HG03565 (cell line): Measurements from ENCODE around the gene SH2D5.
"Not testable (repeated sequence)": the region's sequence is repeated elsewhere in the genome, so short reads cannot be mapped to it uniquely, and the experiment has no call there.

ENCODE experiments used
- ATAC-seq: cut with Tn5 transposase; IDR thresholded peaks from one replicate; pipeline ENCODE4 v1.9.1; 2021; ENCODE audit warnings: mild to moderate bottlenecking, moderate library complexity; ENCODE audit not compliant: unreplicated experiment

SH2D5 gene

GRCh38 chr1:20696397-20697333, 35.8 kb downstream of the SH2D5 start:
- no peak for ATAC-seq

- ATAC-seq, result no peak
These were observed 37.0 kb downstream of the SH2D5 start for GRCh38 chr1:20695515-20695914.

- no peak for ATAC-seq
These were observed 38.9 kb downstream of the SH2D5 start for GRCh38 chr1:20693623-20694022.

- ATAC-seq, result no peak
These were observed 40.6 kb downstream of the SH2D5 start for GRCh38 chr1:20691872-20692271.

GRCh38 chr1:20689645-20690056, 42.9 kb downstream of the SH2D5 start:
- ATAC-seq, result no peak

- ATAC-seq, result no peak
These were observed 45.4 kb downstream of the SH2D5 start for GRCh38 chr1:20686883-20687725.

- ATAC-seq, result no peak
These were observed 46.8 kb downstream of the SH2D5 start for GRCh38 chr1:20685741-20686140.

- no peak for ATAC-seq
These were observed 47.3 kb downstream of the SH2D5 start for GRCh38 chr1:20685099-20685662.

GRCh38 chr1:20684651-20685050, 47.9 kb downstream of the SH2D5 start:
- ATAC-seq, result no peak

- no peak for ATAC-seq
These were observed 48.4 kb downstream of the SH2D5 start for GRCh38 chr1:20684050-20684620.

- no peak for ATAC-seq
These were observed 48.9 kb downstream of the SH2D5 start for GRCh38 chr1:20683614-20684013.

GRCh38 chr1:20682571-20683236, 49.8 kb downstream of the SH2D5 start:
- ATAC-seq, result no peak

- ATAC-seq, result no peak
These were observed 50.5 kb downstream of the SH2D5 start for GRCh38 chr1:20681999-20682398.

- no peak for ATAC-seq
These were observed 52.2 kb downstream of the SH2D5 start for GRCh38 chr1:20680269-20680668.

GRCh38 chr1:20678599-20678998, 53.9 kb downstream of the SH2D5 start:
- no peak for ATAC-seq

- not testable (repeated sequence) for ATAC-seq
These were observed 58.9 kb downstream of the SH2D5 start for GRCh38 chr1:20673626-20674025.

- no peak for ATAC-seq
These were observed 60.3 kb downstream of the SH2D5 start for GRCh38 chr1:20672265-20672632.

- no peak for ATAC-seq
These were observed 61.6 kb downstream of the SH2D5 start for GRCh38 chr1:20670936-20671335.
